Endothelial cell of umbilical vein (primary cell): ENCODE measurements around the gene ABCC1. TPM values are rescaled to one million over a fixed set of nuclear protein-coding genes. Genes with fewer than 3 reads are reported as not detected.

Experiments
- BruUV-seq: library from RNA; stranded (reverse); fragments of 400-500 nt; replicated peaks from 2 replicates; lab custom pipeline; 2021; lab: Mats Ljungman, UMichigan
- CTCF ChIA-PET: fragments of 300-600, 350-600 bp; sonication (Branson Sonifier 250); formaldehyde crosslinking; loops from one replicate; lab custom pipeline; 2021; ENCODE audit warnings: antibody characterized with exemption, inconsistent platforms; lab: Charles Lee
- POLR2A ChIA-PET: fragments of 300-600, 350-600 bp; sonication (Branson Sonifier 250); formaldehyde crosslinking; loops from one replicate; lab custom pipeline; 2021; ENCODE audit warnings: antibody characterized with exemption, inconsistent platforms; lab: Charles Lee
- DNase-seq: peaks from one replicate; pipeline ENCODE4 v3.0.0-alpha.2; 2011; ENCODE audit warnings: low read depth, low spot score
- FAIRE-seq: peaks from 2 replicates; lab custom pipeline; 2011; peaks lifted over from hg19 to GRCh38; lab: Jason Lieb, UNC
- H2AFZ ChIP-seq: 2 replicates; pipeline ENCODE4 v1.6.0; 2012; ENCODE audit warnings: low read depth, low read length, control low read depth, inconsistent platforms
- H3K27ac ChIP-seq: 2 replicates; pipeline ENCODE4 v1.5.1; 2011; ENCODE audit warnings: low read depth, mild to moderate bottlenecking, control low read depth, low read length, moderate library complexity; ENCODE audit not compliant: insufficient read depth
- H3K27me3 ChIP-seq, 2 experiments: 2 replicates each; pipeline versions ENCODE4 v1.6.0 to v1.6.1; 2011; ENCODE audit warnings: low read length in 2 of 2, mixed read lengths in 1 of 2; ENCODE audit not compliant: control insufficient read depth in 2 of 2, insufficient read depth in 2 of 2
- H3K36me3 ChIP-seq, 2 experiments: 2 replicates in 1 of 2; 3 replicates in 1 of 2; pipeline ENCODE4 v1.5.1; 2011; ENCODE audit warnings: low read length in 2 of 2, mild to moderate bottlenecking in 1 of 2, moderate library complexity in 1 of 2; ENCODE audit not compliant: control insufficient read depth in 2 of 2, insufficient read depth in 2 of 2; ENCODE audit errors: extremely low read depth in 1 of 2
- H3K4me1 ChIP-seq: 3 replicates; pipeline ENCODE4 v1.5.1; 2011; ENCODE audit warnings: mild to moderate bottlenecking, low read length; ENCODE audit not compliant: control insufficient read depth, insufficient read depth; ENCODE audit errors: extremely low read depth
- H3K4me2 ChIP-seq: 2 replicates; pipeline ENCODE4 v1.6.1; 2011; ENCODE audit warnings: low read length, control low read depth, mixed read lengths; ENCODE audit not compliant: insufficient read depth
- H3K4me3 ChIP-seq, 3 experiments: fragments of 200-600 bp in 1 of 3; sonication (generic), shearing (Covaris generic) in 1 of 3; replicated peaks in 1 of 3; 2 replicates each; pipeline ENCODE4 v1.5.1; 2011 to 2016; ENCODE audit warnings: control low read depth in 3 of 3, low read length in 3 of 3, mild to moderate bottlenecking in 2 of 3, inconsistent platforms in 1 of 3, low read depth in 1 of 3, moderate library complexity in 1 of 3; ENCODE audit not compliant: insufficient read depth in 1 of 3
- H3K79me2 ChIP-seq: 2 replicates; pipeline ENCODE4 v1.6.0; 2012; ENCODE audit warnings: low read length, inconsistent platforms; ENCODE audit not compliant: control insufficient read depth, insufficient read depth
- H3K9ac ChIP-seq: replicated peaks from 2 replicates; pipeline ENCODE3; 2011; ENCODE audit warnings: low read length, control low read depth; ENCODE audit not compliant: insufficient read depth; ENCODE audit errors: extremely low read depth
- H3K9me1 ChIP-seq: replicated peaks from 3 replicates; pipeline ENCODE4 v1.6.0; 2011; ENCODE audit warnings: mild to moderate bottlenecking, low read length; ENCODE audit not compliant: control insufficient read depth, insufficient read depth; ENCODE audit errors: extremely low read depth
- H3K9me3 ChIP-seq: replicated peaks from 2 replicates; pipeline ENCODE4 v1.5.1; 2012; ENCODE audit warnings: low read length, inconsistent platforms; ENCODE audit not compliant: control insufficient read depth, insufficient read depth
- H4K20me1 ChIP-seq: replicated peaks from 2 replicates; pipeline ENCODE3; 2011; ENCODE audit warnings: mild to moderate bottlenecking, low read length; ENCODE audit not compliant: control insufficient read depth, insufficient read depth; ENCODE audit errors: extremely low read depth
- EZH2 ChIP-seq: IDR thresholded peaks from 2 replicates; pipeline ENCODE4 v1.6.1; 2012; ENCODE audit warnings: borderline replicate concordance, low read depth, mild to moderate bottlenecking, moderate library complexity, low read length, inconsistent platforms; ENCODE audit not compliant: severe bottlenecking
- FOS ChIP-seq: IDR thresholded peaks from 2 replicates; pipeline ENCODE4 v1.6.1; 2011; ENCODE audit warnings: mild to moderate bottlenecking, low read length, moderate library complexity, borderline replicate concordance; ENCODE audit not compliant: insufficient read depth
- GATA2 ChIP-seq: IDR thresholded peaks from 2 replicates; pipeline ENCODE4 v1.7.0; 2011; ENCODE audit warnings: low read depth, mild to moderate bottlenecking, moderate library complexity, mixed read lengths, low read length; ENCODE audit not compliant: insufficient read length, insufficient read depth
- JUN ChIP-seq: IDR thresholded peaks from 2 replicates; pipeline ENCODE4 v1.6.1; 2011; ENCODE audit warnings: borderline replicate concordance, low read depth; ENCODE audit not compliant: insufficient read length, insufficient read depth
- MYC ChIP-seq: IDR thresholded peaks from one replicate; pipeline ENCODE4 v1.6.1; 2011; ENCODE audit warnings: mild to moderate bottlenecking, low read depth, low read length
- POLR2A ChIP-seq: IDR thresholded peaks from 2 replicates; pipeline ENCODE4 v1.6.1; 2012; ENCODE audit warnings: low read depth, mild to moderate bottlenecking, control low read depth, low read length
- POLR2AphosphoS5 ChIP-seq: IDR thresholded peaks from 2 replicates; pipeline ENCODE4 v1.6.1; 2012; ENCODE audit warnings: low read depth, mild to moderate bottlenecking, control low read depth, low read length, moderate library complexity; ENCODE audit not compliant: insufficient read depth
- dilution Hi-C: fragments of 300-500 bp; cut with MboI; formaldehyde crosslinking; loops from one replicate; pipeline ENCODE4 v1.15.0; 2019; ENCODE audit warnings: low sequenced_read_pairs; ENCODE audit not compliant: extremely low pct_ligation_motif_present
- intact Hi-C: fragments of 100-400 bp; cut with micrococcal nuclease; formaldehyde crosslinking; loops from one replicate; pipeline ENCODE4 v1.10.0; 2022
- polyA plus RNA-seq, 4 experiments: library from polyadenylated mRNA; depleted of rRNA in 3 of 4; stranded (reverse) in 3 of 4; unstranded in 1 of 4; fragments of >200 nt; gene quantifications; 2 replicates each; pipeline versions ENCODE4 v1.2.1 to v1.2.3, GENCODE V29; 2011 to 2012; ENCODE audit warnings: missing spikeins in 1 of 4
- total RNA-seq: library from RNA; stranded (reverse); gene quantifications from 2 replicates; pipeline ENCODE4 v1.2.3, GENCODE V29; 2021
- TF ChIP-seq, protein P1 (sequence below): IDR thresholded peaks from 2 replicates; pipeline ENCODE4 v1.6.1; 2011; ENCODE audit not compliant: insufficient read depth, insufficient read length
- TF ChIP-seq, protein P2 (sequence below), 2 donors: IDR thresholded peaks; 1 replicate in 1 of 2; 2 replicates in 1 of 2; pipeline ENCODE4 v1.5.1; 2011; ENCODE audit warnings: low read length in 2 of 2, mild to moderate bottlenecking in 2 of 2, moderate library complexity in 2 of 2, control low read depth in 1 of 2, inconsistent platforms in 1 of 2, low read depth in 1 of 2; ENCODE audit not compliant: insufficient read depth in 1 of 2; ENCODE audit errors: extremely low read depth in 1 of 2

Gene ABCC1
- total and polyA plus RNA-seq, 2 donors (not counting 3 experiments of a cell fraction or from before 2014, with no cell fraction given), result 46.1 to 89.2 TPM

DNA sequence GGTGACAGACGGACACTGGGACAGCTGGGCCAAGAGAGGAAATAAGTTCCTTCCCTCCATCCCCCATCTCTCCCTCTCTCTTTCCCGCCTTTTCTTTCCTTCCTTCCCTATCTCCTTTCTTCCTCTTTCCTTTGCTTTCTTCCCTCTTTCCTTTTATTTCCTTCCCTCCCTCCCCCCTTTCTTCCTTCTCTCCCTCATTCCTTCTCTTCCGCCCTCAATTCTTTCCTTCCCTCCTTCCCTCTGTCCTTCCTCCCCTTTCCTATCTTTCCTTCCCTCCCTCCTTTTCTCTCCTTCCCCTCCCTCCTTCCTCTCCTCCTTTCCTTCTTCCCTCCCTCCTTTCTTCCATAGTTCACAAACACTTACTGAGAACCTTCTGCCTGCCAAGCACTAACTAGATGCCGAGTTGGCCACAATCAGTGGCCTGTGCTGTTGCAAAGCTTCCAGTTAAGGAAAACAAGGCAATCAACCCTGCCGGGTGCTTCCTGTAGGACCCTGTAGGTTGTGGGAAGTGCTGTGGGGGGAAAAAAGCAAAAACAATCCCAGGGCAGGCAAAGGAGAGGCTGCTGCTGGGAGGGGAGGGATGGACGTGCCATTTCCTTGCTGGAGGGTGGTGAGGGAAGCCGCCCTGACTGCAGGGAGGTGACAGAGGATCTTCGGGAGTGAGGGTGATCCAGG lies 242.2 kb downstream of the ABCC1 start:
- H3K27ac ChIP-seq, result no peak overlapping the region
- ChIA-PET POLR2A (no interaction called here), CTCF (interaction anchor here (1.1 kb wide), 1 partner anchor 12 kb away, joined by 3 read pairs; no protein-coding TSS in a partner anchor)
- no TSS peak for BruUV-seq
- no peaks in the 10 kb centered on the region for H3K9me1 ChIP-seq
- FAIRE-seq (no peak), DNase-seq (peak; percentile 77)
- H3K4me2 ChIP-seq, result no peak overlapping the region
- H3K4me1 ChIP-seq, result no peaks in the 10 kb centered on the region
- H3K9ac ChIP-seq, result no peak overlapping the region
- intact Hi-C loops (loop anchor here (10.0 kb wide), 1 partner anchor 317 kb away; no protein-coding TSS in a partner anchor), dilution Hi-C loops (no loop called here)
- H3K9me3 ChIP-seq, result no peaks in the 10 kb centered on the region
- no peaks in the 10 kb centered on the region for H3K36me3 ChIP-seq
- H4K20me1 ChIP-seq, result no peaks in the 10 kb centered on the region
- H2AFZ ChIP-seq, result no peak overlapping the region
- TF ChIP-seq GATA2 (no peak), EZH2 (no peak), POLR2AphosphoS5 (no peak), FOS (no peak), JUN (no peak), MYC (no peak), POLR2A (no peak)
- TF ChIP-seq, protein P1, sequence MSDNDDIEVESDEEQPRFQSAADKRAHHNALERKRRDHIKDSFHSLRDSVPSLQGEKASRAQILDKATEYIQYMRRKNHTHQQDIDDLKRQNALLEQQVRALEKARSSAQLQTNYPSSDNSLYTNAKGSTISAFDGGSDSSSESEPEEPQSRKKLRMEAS, result no peak
- TF ChIP-seq, protein P2, sequence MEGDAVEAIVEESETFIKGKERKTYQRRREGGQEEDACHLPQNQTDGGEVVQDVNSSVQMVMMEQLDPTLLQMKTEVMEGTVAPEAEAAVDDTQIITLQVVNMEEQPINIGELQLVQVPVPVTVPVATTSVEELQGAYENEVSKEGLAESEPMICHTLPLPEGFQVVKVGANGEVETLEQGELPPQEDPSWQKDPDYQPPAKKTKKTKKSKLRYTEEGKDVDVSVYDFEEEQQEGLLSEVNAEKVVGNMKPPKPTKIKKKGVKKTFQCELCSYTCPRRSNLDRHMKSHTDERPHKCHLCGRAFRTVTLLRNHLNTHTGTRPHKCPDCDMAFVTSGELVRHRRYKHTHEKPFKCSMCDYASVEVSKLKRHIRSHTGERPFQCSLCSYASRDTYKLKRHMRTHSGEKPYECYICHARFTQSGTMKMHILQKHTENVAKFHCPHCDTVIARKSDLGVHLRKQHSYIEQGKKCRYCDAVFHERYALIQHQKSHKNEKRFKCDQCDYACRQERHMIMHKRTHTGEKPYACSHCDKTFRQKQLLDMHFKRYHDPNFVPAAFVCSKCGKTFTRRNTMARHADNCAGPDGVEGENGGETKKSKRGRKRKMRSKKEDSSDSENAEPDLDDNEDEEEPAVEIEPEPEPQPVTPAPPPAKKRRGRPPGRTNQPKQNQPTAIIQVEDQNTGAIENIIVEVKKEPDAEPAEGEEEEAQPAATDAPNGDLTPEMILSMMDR (IDR thresholded peaks at IDR 0.05; ENCODE audit: extremely low read depth in 1 of 2, insufficient read depth in 1 of 2, low read depth in 1 of 2, low read length in 2 of 2), result no peak
- H3K27me3 ChIP-seq, result peaks cover 0 to 1% of the 10 kb centered on the region in 2 experiments
- H3K4me3 ChIP-seq, result no peak overlapping the region
- H3K79me2 ChIP-seq, result no peaks in the 10 kb centered on the region

Other genes starting within 250 kb of the ABCC1 start
- not detected in 2 replicates for gene MYH11, start 92.6 kb upstream of the ABCC1 start, total RNA-seq
- not detected in 2 replicates for gene MYH11, start 92.6 kb upstream of the ABCC1 start, polyA plus RNA-seq
- 28.0 and 30.5 TPM in 2 replicates for gene CEP20, start 61.0 kb upstream of the ABCC1 start, total RNA-seq
- gene CEP20, start 61.0 kb upstream of the ABCC1 start, polyA plus RNA-seq, result 7.7 and 9.5 TPM in 2 replicates